VCaP (cell line): Measurements from ENCODE around the gene SMARCA2.

Experiments
- H3K27ac ChIP-seq: fragments of 450-650 bp; 2 replicates; pipeline ENCODE4 v1.5.1; 2017
- CTCF ChIP-seq: fragments of 450-650 bp; conservative IDR thresholded peaks from 2 replicates; pipeline ENCODE4 v1.5.1; 2017; ENCODE audit warnings: mild to moderate bottlenecking, moderate library complexity

The SMARCA2 gene

GRCh38 chr9:2192356-2192979 lies 177.3 kb downstream of the SMARCA2 start:
- no peak overlapping the region for H3K27ac ChIP-seq
- no peak for TF ChIP-seq CTCF

GRCh38 chr9:2193552-2193951 lies 178.4 kb downstream of the SMARCA2 start:
- no peak for TF ChIP-seq CTCF
- no peak overlapping the region for H3K27ac ChIP-seq

- no peak for TF ChIP-seq CTCF
These were observed 180.1 kb downstream of the SMARCA2 start for GRCh38 chr9:2195211-2195610.

GRCh38 chr9:2196757-2197156 lies 181.6 kb downstream of the SMARCA2 start:
- TF ChIP-seq CTCF: no peak
- no peak overlapping the region for H3K27ac ChIP-seq

More at GRCh38 chr9:2195211-2195610, 180.1 kb downstream of the SMARCA2 start:
- H3K27ac ChIP-seq: no peak overlapping the region

GRCh38 chr9:2198956-2199635 lies 183.9 kb downstream of the SMARCA2 start:
- H3K27ac ChIP-seq: no peak overlapping the region
- TF ChIP-seq CTCF: no peak

GRCh38 chr9:2199999-2200796 lies 185.1 kb downstream of the SMARCA2 start:
- TF ChIP-seq CTCF: no peak

GRCh38 chr9:2208465-2208864 lies 193.3 kb downstream of the SMARCA2 start:
- no peak for TF ChIP-seq CTCF
- no peak overlapping the region for H3K27ac ChIP-seq

More at GRCh38 chr9:2199999-2200796, 185.1 kb downstream of the SMARCA2 start:
- no peak overlapping the region for H3K27ac ChIP-seq
